HG02588 (cell line): Measurements from ENCODE around the gene PHACTR1.
"Not testable (repeated sequence)": the region's sequence is repeated elsewhere in the genome, so short reads cannot be mapped to it uniquely, and the experiment has no call there.

Experiments
- ATAC-seq: cut with Tn5 transposase; IDR thresholded peaks from one replicate; pipeline ENCODE4 v1.9.1; 2021; ENCODE audit warnings: mild to moderate bottlenecking, moderate library complexity; ENCODE audit not compliant: unreplicated experiment

PHACTR1 gene

GRCh38 chr6:12748815-12749521, 32.4 kb downstream of the PHACTR1 start:
- ATAC-seq, result no peak

DNA sequence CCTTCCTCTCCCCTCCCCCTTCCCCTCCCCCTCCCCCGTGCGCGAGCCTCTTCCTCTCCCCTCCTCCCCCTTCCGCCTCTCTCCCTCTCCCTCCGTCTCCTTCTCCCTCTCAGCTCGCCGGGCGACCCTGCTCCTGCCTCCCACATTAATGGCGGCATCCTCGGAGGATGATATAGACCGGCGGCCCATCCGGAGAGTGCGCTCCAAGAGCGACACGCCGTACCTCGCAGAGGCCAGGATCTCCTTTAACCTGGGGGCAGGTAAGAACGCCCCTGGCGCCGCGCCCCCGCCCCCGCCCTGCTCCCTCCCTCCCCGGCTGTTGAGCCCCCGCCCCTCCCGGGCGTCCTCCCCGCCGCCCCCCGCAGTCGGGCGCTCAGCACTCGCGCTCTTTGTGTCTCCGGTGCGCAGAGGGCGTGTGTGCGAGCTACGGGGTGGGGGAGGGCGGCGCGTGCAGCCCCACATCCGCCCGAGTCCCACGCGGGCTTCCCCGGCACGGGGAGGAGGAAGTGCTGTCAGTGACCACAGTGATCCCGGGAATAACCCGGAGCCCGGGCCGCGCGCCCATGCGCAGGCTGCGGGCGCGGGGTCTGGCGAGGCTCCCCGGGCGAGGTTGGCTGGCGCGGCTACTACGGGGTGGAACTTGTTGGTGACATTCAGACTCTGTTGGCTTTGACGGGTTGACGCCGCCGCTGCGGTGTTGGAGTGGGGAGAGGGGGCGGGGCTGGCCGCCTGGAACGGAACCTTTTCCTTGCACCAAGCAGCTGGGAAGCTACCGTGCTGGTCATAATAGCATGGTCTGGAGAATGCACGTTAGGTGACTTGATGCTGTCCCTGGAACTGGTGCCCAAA, 33.2 kb downstream of the PHACTR1 start:
- no peak for ATAC-seq

- no peak for ATAC-seq
Observed at GRCh38 chr6:12750416-12750815, 33.8 kb downstream of the PHACTR1 start.

DNA sequence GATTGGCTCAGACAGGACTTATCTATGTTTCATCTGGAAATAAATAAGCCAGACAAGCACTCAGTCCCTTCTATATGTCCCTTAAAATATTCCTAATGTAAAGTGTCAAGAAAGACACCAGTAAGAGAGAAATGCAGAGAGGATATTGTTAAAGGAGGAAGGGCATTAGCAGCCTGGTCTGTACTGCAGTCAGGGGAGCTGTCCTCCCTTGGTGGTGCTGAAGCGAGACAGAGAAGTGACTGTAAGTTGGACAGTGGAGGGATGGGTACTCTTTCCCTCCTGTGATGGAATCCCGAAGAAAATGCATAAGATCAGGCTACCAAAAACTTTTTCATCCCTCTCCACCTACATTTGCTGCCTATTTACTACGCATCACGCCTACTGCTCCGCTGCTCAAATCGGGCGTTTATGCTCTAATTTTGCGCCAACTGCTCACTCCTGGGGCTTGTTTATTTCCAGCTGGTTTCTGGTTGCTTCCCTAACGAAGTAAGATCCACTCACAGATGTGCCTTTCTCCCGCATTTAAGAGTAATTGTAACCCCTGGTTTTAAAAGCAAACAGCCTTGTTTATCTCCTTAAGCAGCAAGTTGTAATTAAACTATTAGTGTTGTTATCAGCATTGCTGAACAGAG, 35.2 kb downstream of the PHACTR1 start:
- no peak for ATAC-seq

- ATAC-seq, result no peak
Observed at GRCh38 chr6:12753036-12753435, 36.5 kb downstream of the PHACTR1 start.

GRCh38 chr6:12760226-12760625, 43.7 kb downstream of the PHACTR1 start:
- ATAC-seq, result no peak

GRCh38 chr6:12760911-12761310, 44.3 kb downstream of the PHACTR1 start:
- ATAC-seq, result no peak

- no peak for ATAC-seq
Observed at GRCh38 chr6:12761376-12762115, 45.0 kb downstream of the PHACTR1 start.

DNA sequence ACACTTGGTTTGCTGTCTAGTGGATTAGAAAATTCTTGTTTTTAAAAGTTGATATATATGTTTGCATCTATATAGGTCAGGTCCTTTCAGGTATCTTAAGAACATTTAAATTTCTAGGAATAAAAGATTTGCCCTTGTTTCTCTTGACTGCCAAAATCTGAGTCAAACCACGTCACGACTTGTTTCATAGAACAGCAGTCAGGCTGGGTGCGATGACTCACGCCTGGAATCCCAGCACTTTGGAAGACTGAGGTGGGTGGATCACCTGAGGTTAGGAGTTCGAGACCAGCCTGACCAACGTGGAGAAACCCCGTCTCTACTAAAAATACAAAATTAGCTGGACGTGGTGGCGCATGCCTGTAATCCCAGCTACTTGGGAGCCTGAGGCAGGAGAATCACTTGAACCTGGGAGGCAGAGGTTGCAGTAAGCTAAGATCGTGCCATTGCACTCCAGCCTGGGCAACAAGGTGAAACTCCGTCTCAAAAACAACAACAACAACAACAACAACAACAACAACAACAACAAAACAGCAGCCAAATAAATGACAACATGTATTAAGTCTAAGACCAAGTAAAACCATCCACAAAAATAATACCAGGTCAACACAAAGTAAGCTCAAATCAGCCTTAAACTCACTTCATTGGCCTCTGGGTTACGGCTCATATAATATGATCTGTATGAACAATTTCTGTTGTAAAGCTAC, 46.3 kb downstream of the PHACTR1 start:
- ATAC-seq, result not testable (repeated sequence)

DNA sequence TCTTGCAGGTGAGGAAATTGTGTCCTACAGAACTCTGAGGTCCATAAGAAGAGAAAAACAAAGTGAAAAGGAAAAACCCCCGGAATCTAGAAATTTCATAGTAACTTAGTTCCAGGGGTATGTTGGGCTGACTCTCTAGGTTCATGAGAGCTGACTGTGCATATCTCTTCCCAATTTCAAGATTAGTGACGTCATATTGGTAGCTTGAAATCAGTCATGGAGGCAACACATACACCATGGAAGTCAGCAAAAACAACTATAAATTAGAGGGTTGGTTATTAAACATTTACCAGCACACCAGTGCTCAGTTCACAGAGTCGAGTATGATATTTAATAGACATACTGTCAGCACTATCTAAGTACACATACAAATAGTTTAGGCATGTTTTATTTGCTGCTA, 49.8 kb downstream of the PHACTR1 start:
- ATAC-seq, result no peak

DNA sequence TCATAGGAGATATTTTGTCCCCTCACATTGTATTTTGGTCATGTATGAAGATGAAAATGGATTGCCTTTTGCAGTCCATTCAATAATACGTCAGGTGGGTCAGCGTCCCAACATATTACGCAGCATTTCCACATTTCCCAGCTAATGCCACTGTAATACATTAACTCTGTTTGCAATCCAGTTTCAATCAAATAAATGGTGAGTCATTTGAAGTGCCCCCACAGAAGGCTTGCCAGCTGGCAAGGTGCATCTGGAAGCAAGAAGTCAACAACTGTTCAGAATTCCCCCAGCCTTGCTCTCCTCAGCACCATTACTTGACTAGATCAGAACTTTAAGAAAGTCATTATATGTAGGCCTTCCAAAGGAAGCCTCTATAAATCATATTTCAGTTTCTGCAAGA, 50.4 kb downstream of the PHACTR1 start:
- no peak for ATAC-seq

GRCh38 chr6:12769556-12770256, 53.1 kb downstream of the PHACTR1 start:
- ATAC-seq, result no peak

GRCh38 chr6:12772416-12772815, 55.8 kb downstream of the PHACTR1 start:
- no peak for ATAC-seq

DNA sequence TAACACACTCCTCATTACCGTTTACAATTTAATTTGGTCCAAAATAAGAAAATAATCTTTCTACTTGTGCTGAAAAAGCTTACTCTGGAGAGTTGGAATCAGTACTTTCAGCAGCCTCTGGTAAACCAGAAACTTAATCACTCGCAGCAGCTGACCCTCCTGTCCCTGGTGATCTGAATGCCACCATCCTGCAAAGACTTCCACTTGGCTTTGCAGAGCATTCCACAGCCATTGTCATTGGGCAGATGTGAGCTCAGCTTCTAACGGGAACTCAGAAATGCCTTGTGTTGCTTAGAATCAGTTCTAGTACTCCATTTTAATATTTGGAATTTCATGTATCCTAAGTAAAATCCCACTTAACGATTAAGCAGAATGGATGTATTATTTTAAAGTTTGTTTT, 59.7 kb downstream of the PHACTR1 start:
- ATAC-seq, result no peak

GRCh38 chr6:12779772-12780171, 63.2 kb downstream of the PHACTR1 start:
- ATAC-seq, result no peak

GRCh38 chr6:12782136-12782535, 65.6 kb downstream of the PHACTR1 start:
- no peak for ATAC-seq

- ATAC-seq, result no peak
Observed at GRCh38 chr6:12785301-12785700, 68.7 kb downstream of the PHACTR1 start.

GRCh38 chr6:12785921-12786320, 69.4 kb downstream of the PHACTR1 start:
- ATAC-seq, result no peak

GRCh38 chr6:12791371-12791770, 74.8 kb downstream of the PHACTR1 start:
- no peak for ATAC-seq

DNA sequence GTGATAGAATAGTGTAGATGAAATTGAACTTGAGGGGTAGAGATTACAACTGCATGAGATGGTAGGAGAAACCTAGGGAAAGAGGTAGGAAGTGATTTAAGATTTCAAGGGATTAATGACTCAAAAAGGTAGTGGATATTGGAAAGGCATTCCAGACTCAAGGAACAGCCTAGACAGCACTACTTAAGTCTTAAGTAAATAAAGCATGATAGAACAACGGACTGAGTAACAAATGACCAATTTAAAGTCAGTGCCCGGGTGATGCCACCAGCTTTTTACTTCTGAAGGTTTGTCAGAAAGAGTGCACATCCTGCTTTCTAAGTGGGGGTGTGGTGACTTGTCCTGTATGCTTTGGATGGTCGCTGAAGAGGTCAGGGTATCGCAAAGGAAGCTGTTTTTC, 81.8 kb downstream of the PHACTR1 start:
- no peak for ATAC-seq
